WTC11 (cell line): Measurements from ENCODE around the gene PIK3CA. TPM values are rescaled to one million over a fixed set of nuclear protein-coding genes. Genes with fewer than 3 reads are reported as not detected.
"Not testable (repeated sequence)": the region's sequence is repeated elsewhere in the genome, so short reads cannot be mapped to it uniquely, and the experiment has no call there.

ENCODE experiments used
- ATAC-seq: fragments of 200-7000 bp; cut with Tn5 transposase; 2 replicates; pipeline ENCODE4 v1.10.0; 2021; ENCODE audit warnings: mild to moderate bottlenecking, moderate library complexity
- CTCF ChIA-PET: fragments of 300-600 bp; sonication (Branson Sonifier 250); formaldehyde crosslinking; loops from one replicate; lab custom pipeline; 2021; ENCODE audit warnings: antibody characterized with exemption; lab: Charles Lee
- POLR2A ChIA-PET: fragments of 350-600 bp; sonication (Branson Sonifier 250); formaldehyde crosslinking; loops from one replicate; lab custom pipeline; 2021; ENCODE audit warnings: antibody characterized with exemption; lab: Charles Lee
- DNase-seq: peaks from one replicate; pipeline ENCODE4 v3.0.0; 2021; ENCODE audit warnings: low spot score
- H3K27ac Mint-ChIP-seq: 2 replicates; pipeline ENCODE4 v1.8.0; 2021; ENCODE audit warnings: mixed read lengths
- H3K27me3 Mint-ChIP-seq: 2 replicates; pipeline ENCODE4 v1.8.0; 2021; ENCODE audit warnings: low read depth, mild to moderate bottlenecking, moderate library complexity, mixed read lengths
- H3K36me3 Mint-ChIP-seq: 2 replicates; pipeline ENCODE4 v1.8.0; 2021; ENCODE audit warnings: mixed read lengths
- H3K4me1 Mint-ChIP-seq: 2 replicates; pipeline ENCODE4 v1.8.0; 2022; ENCODE audit warnings: mixed read lengths
- H3K4me3 Mint-ChIP-seq: 2 replicates; pipeline ENCODE4 v1.8.0; 2021; ENCODE audit warnings: mild to moderate bottlenecking, moderate library complexity, mixed read lengths
- H3K9me3 Mint-ChIP-seq: 2 replicates; pipeline ENCODE4 v1.8.0; 2021; ENCODE audit warnings: mixed read lengths
- ATF1 ChIP-seq: sonication (generic); formaldehyde crosslinking; IDR thresholded peaks from 2 replicates; pipeline ENCODE4 v1.8.1; 2023; ENCODE audit warnings: mild to moderate bottlenecking, moderate library complexity, missing genetic modification reagents
- CDX4 ChIP-seq: fragments of 250-450 bp; sonication (Bioruptor Pico); IDR thresholded peaks from 2 replicates; pipeline ENCODE4 v1.9.0; 2021; ENCODE audit warnings: moderate library complexity, mild to moderate bottlenecking, inconsistent platforms, borderline replicate concordance
- NR3C1 ChIP-seq: sonication (generic); formaldehyde crosslinking; conservative IDR thresholded peaks from 2 replicates; pipeline ENCODE4 v1.8.1; 2023; ENCODE audit warnings: low read depth, mild to moderate bottlenecking, missing genetic modification reagents
- PRDM15 ChIP-seq: sonication (generic); formaldehyde crosslinking; IDR thresholded peaks from 2 replicates; pipeline ENCODE4 v1.8.0; 2022; ENCODE audit warnings: missing genetic modification reagents
- RELA ChIP-seq: sonication (generic); formaldehyde crosslinking; IDR thresholded peaks from 2 replicates; pipeline ENCODE4 v1.8.1; 2022; ENCODE audit warnings: missing genetic modification reagents, mild to moderate bottlenecking, borderline replicate concordance
- RORB ChIP-seq: fragments of 250-450 bp; sonication (Bioruptor Pico); IDR thresholded peaks from 2 replicates; pipeline ENCODE4 v1.9.0; 2021; ENCODE audit warnings: mild to moderate bottlenecking
- ZNF121 ChIP-seq: sonication (generic); formaldehyde crosslinking; IDR thresholded peaks from 2 replicates; pipeline ENCODE4 v1.8.0; 2023; ENCODE audit warnings: missing genetic modification reagents
- ZNF138 ChIP-seq: sonication (generic); formaldehyde crosslinking; conservative IDR thresholded peaks from 2 replicates; pipeline ENCODE4 v1.8.1; 2022; ENCODE audit warnings: mild to moderate bottlenecking, moderate library complexity, missing genetic modification reagents
- ZNF263 ChIP-seq: sonication (generic); formaldehyde crosslinking; IDR thresholded peaks from 2 replicates; pipeline ENCODE4 v1.8.1; 2022; ENCODE audit warnings: low read depth, mild to moderate bottlenecking, moderate library complexity, missing genetic modification reagents
- ZNF396 ChIP-seq: fragments of 250-450 bp; sonication (Bioruptor Pico); IDR thresholded peaks from 2 replicates; pipeline ENCODE4 v1.8.0; 2021; ENCODE audit warnings: mild to moderate bottlenecking, moderate library complexity, borderline replicate concordance
- total RNA-seq: library from RNA; stranded (reverse); gene quantifications from 3 replicates; pipeline ENCODE4 v1.2.3, GENCODE V29; 2021
- TF ChIP-seq, protein P1 (sequence below): sonication (generic); formaldehyde crosslinking; IDR thresholded peaks from 2 replicates; pipeline ENCODE4 v1.8.0; 2022; ENCODE audit warnings: mild to moderate bottlenecking, missing genetic modification reagents
- TF ChIP-seq, protein P2 (sequence below): sonication (generic); formaldehyde crosslinking; IDR thresholded peaks from 2 replicates; pipeline ENCODE4 v1.8.1; 2023; ENCODE audit warnings: mild to moderate bottlenecking, moderate library complexity, missing genetic modification reagents
- TF ChIP-seq, protein P3 (sequence below): fragments of 250-450 bp; sonication (Bioruptor Pico); IDR thresholded peaks from 2 replicates; pipeline ENCODE4 v1.9.0; 2021; ENCODE audit warnings: mild to moderate bottlenecking, borderline replicate concordance

The PIK3CA gene
- total RNA-seq, 1 experiment from 2014 or later: 10.1 TPM

- ATAC-seq: 0 out of 2 replicates have a peak, but pooled peaks have one; percentile 44
- DNase-seq: no peak
- Mint-ChIP-seq H3K27me3 (no peaks in the 10 kb centered on the region), H3K27ac (no peak overlapping the region), H3K4me3 (no peak overlapping the region), H3K9me3 (no peaks in the 10 kb centered on the region), H3K4me1 (no peaks in the 10 kb centered on the region), H3K36me3 (no peaks in the 10 kb centered on the region)
- TF ChIP-seq, protein P1, sequence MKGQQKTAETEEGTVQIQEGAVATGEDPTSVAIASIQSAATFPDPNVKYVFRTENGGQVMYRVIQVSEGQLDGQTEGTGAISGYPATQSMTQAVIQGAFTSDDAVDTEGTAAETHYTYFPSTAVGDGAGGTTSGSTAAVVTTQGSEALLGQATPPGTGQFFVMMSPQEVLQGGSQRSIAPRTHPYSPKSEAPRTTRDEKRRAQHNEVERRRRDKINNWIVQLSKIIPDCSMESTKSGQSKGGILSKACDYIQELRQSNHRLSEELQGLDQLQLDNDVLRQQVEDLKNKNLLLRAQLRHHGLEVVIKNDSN (CRISPR knock-in tag): no peak
- TF ChIP-seq ZNF263 (no peak), ATF1 (CRISPR knock-in tag) (no peak), ZNF138 (CRISPR knock-in tag) (no peak), RORB (CRISPR knock-in tag) (no peak), RELA (CRISPR knock-in tag) (no peak), NR3C1 (CRISPR knock-in tag) (no peak), CDX4 (CRISPR knock-in tag) (no peak), ZNF121 (no peak), PRDM15 (CRISPR knock-in tag) (no peak), ZNF396 (no peak)
- TF ChIP-seq, protein P2, sequence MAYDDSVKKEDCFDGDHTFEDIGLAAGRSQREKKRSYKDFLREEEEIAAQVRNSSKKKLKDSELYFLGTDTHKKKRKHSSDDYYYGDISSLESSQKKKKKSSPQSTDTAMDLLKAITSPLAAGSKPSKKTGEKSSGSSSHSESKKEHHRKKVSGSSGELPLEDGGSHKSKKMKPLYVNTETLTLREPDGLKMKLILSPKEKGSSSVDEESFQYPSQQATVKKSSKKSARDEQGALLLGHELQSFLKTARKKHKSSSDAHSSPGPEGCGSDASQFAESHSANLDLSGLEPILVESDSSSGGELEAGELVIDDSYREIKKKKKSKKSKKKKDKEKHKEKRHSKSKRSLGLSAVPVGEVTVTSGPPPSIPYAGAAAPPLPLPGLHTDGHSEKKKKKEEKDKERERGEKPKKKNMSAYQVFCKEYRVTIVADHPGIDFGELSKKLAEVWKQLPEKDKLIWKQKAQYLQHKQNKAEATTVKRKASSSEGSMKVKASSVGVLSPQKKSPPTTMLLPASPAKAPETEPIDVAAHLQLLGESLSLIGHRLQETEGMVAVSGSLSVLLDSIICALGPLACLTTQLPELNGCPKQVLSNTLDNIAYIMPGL: no peak
- TF ChIP-seq, protein P3, sequence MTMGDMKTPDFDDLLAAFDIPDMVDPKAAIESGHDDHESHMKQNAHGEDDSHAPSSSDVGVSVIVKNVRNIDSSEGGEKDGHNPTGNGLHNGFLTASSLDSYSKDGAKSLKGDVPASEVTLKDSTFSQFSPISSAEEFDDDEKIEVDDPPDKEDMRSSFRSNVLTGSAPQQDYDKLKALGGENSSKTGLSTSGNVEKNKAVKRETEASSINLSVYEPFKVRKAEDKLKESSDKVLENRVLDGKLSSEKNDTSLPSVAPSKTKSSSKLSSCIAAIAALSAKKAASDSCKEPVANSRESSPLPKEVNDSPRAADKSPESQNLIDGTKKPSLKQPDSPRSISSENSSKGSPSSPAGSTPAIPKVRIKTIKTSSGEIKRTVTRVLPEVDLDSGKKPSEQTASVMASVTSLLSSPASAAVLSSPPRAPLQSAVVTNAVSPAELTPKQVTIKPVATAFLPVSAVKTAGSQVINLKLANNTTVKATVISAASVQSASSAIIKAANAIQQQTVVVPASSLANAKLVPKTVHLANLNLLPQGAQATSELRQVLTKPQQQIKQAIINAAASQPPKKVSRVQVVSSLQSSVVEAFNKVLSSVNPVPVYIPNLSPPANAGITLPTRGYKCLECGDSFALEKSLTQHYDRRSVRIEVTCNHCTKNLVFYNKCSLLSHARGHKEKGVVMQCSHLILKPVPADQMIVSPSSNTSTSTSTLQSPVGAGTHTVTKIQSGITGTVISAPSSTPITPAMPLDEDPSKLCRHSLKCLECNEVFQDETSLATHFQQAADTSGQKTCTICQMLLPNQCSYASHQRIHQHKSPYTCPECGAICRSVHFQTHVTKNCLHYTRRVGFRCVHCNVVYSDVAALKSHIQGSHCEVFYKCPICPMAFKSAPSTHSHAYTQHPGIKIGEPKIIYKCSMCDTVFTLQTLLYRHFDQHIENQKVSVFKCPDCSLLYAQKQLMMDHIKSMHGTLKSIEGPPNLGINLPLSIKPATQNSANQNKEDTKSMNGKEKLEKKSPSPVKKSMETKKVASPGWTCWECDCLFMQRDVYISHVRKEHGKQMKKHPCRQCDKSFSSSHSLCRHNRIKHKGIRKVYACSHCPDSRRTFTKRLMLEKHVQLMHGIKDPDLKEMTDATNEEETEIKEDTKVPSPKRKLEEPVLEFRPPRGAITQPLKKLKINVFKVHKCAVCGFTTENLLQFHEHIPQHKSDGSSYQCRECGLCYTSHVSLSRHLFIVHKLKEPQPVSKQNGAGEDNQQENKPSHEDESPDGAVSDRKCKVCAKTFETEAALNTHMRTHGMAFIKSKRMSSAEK (CRISPR knock-in tag): no peak
- ChIA-PET CTCF (interaction anchor here (0.8 to 1.3 kb wide), 2 partner anchors 10 to 257 kb away, joined by 3 to 7 read pairs; no protein-coding TSS in a partner anchor), POLR2A (interaction anchor here (0.6 kb wide), 1 partner anchor 101 kb away, joined by 3 read pairs; no protein-coding TSS in a partner anchor)
Observed at GRCh38 chr3:179272385-179272784, 124.2 kb downstream of the PIK3CA start.

GRCh38 chr3:179274434-179274833, 126.3 kb downstream of the PIK3CA start:
- H3K27me3 Mint-ChIP-seq, POLR2A ChIA-PET, CTCF ChIA-PET, H3K4me3 Mint-ChIP-seq, ATAC-seq, H3K9me3 Mint-ChIP-seq, DNase-seq, H3K27ac Mint-ChIP-seq, H3K4me1 Mint-ChIP-seq, H3K36me3 Mint-ChIP-seq: not testable (repeated sequence)
